ENCODE results near the gene NFATC2.

- no peak for TF ChIP-seq EZH2phosphoT487 (IDR thresholded peaks at IDR 0.05; ENCODE audit: borderline replicate concordance)
- TF ChIP-seq RAD21 (IDR thresholded peaks at IDR 0.05; ENCODE audit: low read depth), result peak; percentile 77
- no peak for TF ChIP-seq POLR2A (IDR thresholded peaks at IDR 0.05; ENCODE audit: borderline replicate concordance, extremely low read depth, insufficient read depth, insufficient read length)
- no peak for TF ChIP-seq SRF (IDR thresholded peaks at IDR 0.05; ENCODE audit: low read depth)
- TF ChIP-seq ZFX (IDR thresholded peaks at IDR 0.05), result no peak
- TF ChIP-seq CTCF (IDR thresholded peaks at IDR 0.05 in 2 of 3, conservative IDR thresholded peaks at IDR 0.05 in 1 of 3; ENCODE audit: borderline replicate concordance in 1 of 3, insufficient read depth in 1 of 3, low read depth in 2 of 3, low read length in 2 of 3), result peak; percentile 23 to 55 (median 27); a peak in 4 of 6 replicates
- no peak for TF ChIP-seq ZNF274 (IDR thresholded peaks at IDR 0.05; ENCODE audit: low read depth, low read length)
- no peak for TF ChIP-seq TCF7L2 (IDR thresholded peaks at IDR 0.05; ENCODE audit: borderline replicate concordance, extremely low read depth, insufficient read depth, insufficient read length)
- no peak for TF ChIP-seq FOSL1 (IDR thresholded peaks at IDR 0.05; ENCODE audit: low read depth)
Observed at GRCh38 chr20:51378171-51378928, 164.2 kb downstream of the NFATC2 start.

Measured in HCT116 (cell line).